OCI-LY3 (cell line): Measurements from ENCODE around the gene TOP3A.

Source experiments
- H2AFZ ChIP-seq: fragments of 200-600, 300-600 bp; shearing (Covaris generic); 2 replicates; pipeline ENCODE4 v1.6.0; 2014; ENCODE audit warnings: antibody characterized with exemption, low read depth, low read length
- H3K27ac ChIP-seq: fragments of 200-600, 300-600 bp; sonication (generic); 2 replicates; pipeline ENCODE4 v1.5.1; 2014; ENCODE audit warnings: mild to moderate bottlenecking, low read length, moderate library complexity, mixed read lengths
- H3K27me3 ChIP-seq: fragments of 200-600, 300-600 bp; sonication (generic); 2 replicates; pipeline ENCODE4 v1.6.1; 2014; ENCODE audit warnings: low read depth, low read length, mixed read lengths
- H3K36me3 ChIP-seq: fragments of 200-600, 300-600 bp; sonication (generic); replicated peaks from 2 replicates; pipeline ENCODE3; 2014; ENCODE audit warnings: low read depth, low read length, mixed read lengths
- H3K4me1 ChIP-seq: fragments of 300-600, 200-600 bp; sonication (generic); 2 replicates; pipeline ENCODE4 v1.6.1; 2014; ENCODE audit warnings: low read length, mixed read lengths
- H3K4me2 ChIP-seq: fragments of 200-600, 300-600 bp; sonication (generic); 2 replicates; pipeline ENCODE4 v1.6.1; 2014; ENCODE audit warnings: low read length, mixed read lengths
- H3K4me3 ChIP-seq: fragments of 300-600, 200-600 bp; sonication (generic); 2 replicates; pipeline ENCODE4 v1.5.1; 2014; ENCODE audit warnings: antibody characterized with exemption, mild to moderate bottlenecking, low read length, moderate library complexity
- H3K79me2 ChIP-seq: fragments of 300-600, 200-600 bp; shearing (Covaris generic); 2 replicates; pipeline ENCODE4 v1.6.1; 2014; ENCODE audit warnings: mild to moderate bottlenecking, low read length, mixed read lengths
- H3K9ac ChIP-seq: fragments of 300-600, 200-600 bp; shearing (Covaris generic); 2 replicates; pipeline ENCODE4 v1.6.0; 2014; ENCODE audit warnings: mild to moderate bottlenecking, low read length, moderate library complexity
- H3K9me3 ChIP-seq: fragments of 200-600, 300-600 bp; shearing (Covaris generic); 2 replicates; pipeline ENCODE4 v1.6.1; 2014; ENCODE audit warnings: low read length, mixed read lengths; ENCODE audit not compliant: insufficient read depth
- H4K20me1 ChIP-seq: fragments of 200-600, 300-600 bp; sonication (generic); 2 replicates; pipeline ENCODE4 v1.6.1; 2016; ENCODE audit warnings: low read length, mixed read lengths; ENCODE audit not compliant: insufficient read depth
- CTCF ChIP-seq: fragments of 200-600, 300-600 bp; sonication (generic); IDR thresholded peaks from 2 replicates; pipeline ENCODE4 v1.5.1; 2014; ENCODE audit warnings: antibody characterized with exemption, low read length, low read depth
- EZH2phosphoT487 ChIP-seq: fragments of 200-600 bp; shearing (Covaris generic); IDR thresholded peaks from 2 replicates; pipeline ENCODE4 v1.6.1; 2018; ENCODE audit warnings: antibody characterized with exemption, mixed run types, low read depth

Gene TOP3A

GRCh38 chr17:18281788-18282187 is 33.0 kb downstream of the TOP3A start:
- H3K79me2 ChIP-seq: no peaks in the 10 kb centered on the region
- H3K27ac ChIP-seq: no peak overlapping the region
- no peak for TF ChIP-seq CTCF
- no peak for TF ChIP-seq EZH2phosphoT487
- H3K4me2 ChIP-seq: no peak overlapping the region
- no peak overlapping the region for H3K9ac ChIP-seq
- H3K4me1 ChIP-seq: no peaks in the 10 kb centered on the region
- no peaks in the 10 kb centered on the region for H3K36me3 ChIP-seq
- no peaks in the 10 kb centered on the region for H4K20me1 ChIP-seq
- no peaks in the 10 kb centered on the region for H3K9me3 ChIP-seq
- H3K4me3 ChIP-seq: no peak overlapping the region
- no peak overlapping the region for H2AFZ ChIP-seq
- no peaks in the 10 kb centered on the region for H3K27me3 ChIP-seq

GRCh38 chr17:18280766-18281371 is 33.9 kb downstream of the TOP3A start:
- Histone ChIP-seq H3K9me3 (no peaks in the 10 kb centered on the region), H3K27ac (no peak overlapping the region), H3K27me3 (no peaks in the 10 kb centered on the region), H3K4me1 (no peaks in the 10 kb centered on the region), H4K20me1 (no peaks in the 10 kb centered on the region), H3K36me3 (no peaks in the 10 kb centered on the region), H3K9ac (no peak overlapping the region), H3K4me2 (no peak overlapping the region), H3K79me2 (no peaks in the 10 kb centered on the region), H3K4me3 (no peak overlapping the region), H2AFZ (no peak overlapping the region)
- TF ChIP-seq EZH2phosphoT487: no peak
- TF ChIP-seq CTCF: no peak

- Histone ChIP-seq H3K27ac (no peak overlapping the region), H3K79me2 (no peaks in the 10 kb centered on the region), H3K27me3 (no peaks in the 10 kb centered on the region), H3K4me1 (no peaks in the 10 kb centered on the region), H3K4me3 (no peak overlapping the region), H3K36me3 (no peaks in the 10 kb centered on the region), H3K4me2 (no peak overlapping the region), H4K20me1 (no peaks in the 10 kb centered on the region), H2AFZ (no peak overlapping the region), H3K9ac (no peak overlapping the region), H3K9me3 (no peaks in the 10 kb centered on the region)
- TF ChIP-seq EZH2phosphoT487 (no peak), CTCF (no peak)
These were observed 34.5 kb downstream of the TOP3A start for GRCh38 chr17:18280249-18280648.

GRCh38 chr17:18278867-18279266 is 35.9 kb downstream of the TOP3A start:
- Histone ChIP-seq H2AFZ (no peak overlapping the region), H3K9me3 (no peaks in the 10 kb centered on the region), H3K79me2 (no peaks in the 10 kb centered on the region), H3K36me3 (no peaks in the 10 kb centered on the region), H3K4me1 (no peaks in the 10 kb centered on the region), H3K27ac (no peak overlapping the region), H3K4me3 (no peak overlapping the region), H3K4me2 (no peak overlapping the region), H4K20me1 (no peaks in the 10 kb centered on the region), H3K27me3 (no peaks in the 10 kb centered on the region), H3K9ac (no peak overlapping the region)
- TF ChIP-seq CTCF (no peak), EZH2phosphoT487 (no peak)
